Ovary (tissue), 3 donors: Measurements from ENCODE around the gene RPS27.

Experiments
- POLR2A ChIP-seq: fragments of 450-650 bp; IDR thresholded peaks from one replicate; pipeline ENCODE4 v1.6.1; 2017; ENCODE audit warnings: antibody characterized with exemption, mild to moderate bottlenecking, moderate library complexity
- TF ChIP-seq, protein P1 (sequence below), 3 donors: fragments of 450-650 bp in 2 of 3; fragments of 200-600 bp in 1 of 3; IDR thresholded peaks; one replicate each; pipeline versions ENCODE4 v1.5.1 to v1.8.0; 2016 to 2022; ENCODE audit warnings: antibody characterized with exemption in 3 of 3, mild to moderate bottlenecking in 1 of 3
- donor health status: DM: no; HTN: no; CAD: no.

DNA sequence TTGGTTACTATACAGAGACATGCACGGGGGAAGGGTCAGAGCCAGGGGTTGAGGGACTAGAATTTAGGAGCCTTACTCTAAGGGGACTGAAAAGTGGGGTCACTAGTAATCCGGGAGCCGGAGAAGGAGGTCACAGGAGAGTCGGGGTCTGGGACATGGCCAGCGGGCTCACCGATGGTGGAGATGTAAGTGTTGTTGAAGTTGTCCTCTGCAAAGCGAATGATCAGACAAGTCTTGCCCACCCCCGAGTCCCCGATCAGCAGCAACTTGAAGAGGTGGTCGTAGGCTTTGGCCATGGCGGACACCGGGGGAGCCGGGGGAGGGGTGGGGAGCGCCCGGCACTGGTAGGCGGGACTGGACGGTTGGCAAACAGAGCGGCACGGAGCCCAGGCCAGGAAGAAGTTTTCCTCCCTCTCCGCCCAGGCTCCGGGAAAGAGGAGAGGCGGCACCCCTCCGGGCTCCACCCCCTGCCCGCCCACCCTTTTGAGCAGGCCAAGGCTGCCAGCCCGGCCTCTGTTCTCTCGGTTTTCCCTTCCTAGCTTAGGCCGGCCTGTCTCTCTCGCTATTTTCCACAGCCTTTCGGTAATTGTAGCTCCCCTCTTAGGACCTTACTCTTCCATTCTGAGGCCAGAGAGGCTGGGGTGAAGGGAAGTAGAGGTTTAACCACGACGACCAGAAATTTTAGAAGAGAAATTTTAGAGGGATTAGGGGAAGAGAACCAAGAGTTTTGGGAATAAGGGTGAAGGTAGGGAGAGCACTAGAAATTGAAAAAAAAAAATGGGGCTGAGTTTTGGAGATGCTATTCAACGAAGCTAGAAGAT is 4.4 kb upstream of the RPS27 start, which contains the start of gene RAB13:
- TF ChIP-seq, protein P1, sequence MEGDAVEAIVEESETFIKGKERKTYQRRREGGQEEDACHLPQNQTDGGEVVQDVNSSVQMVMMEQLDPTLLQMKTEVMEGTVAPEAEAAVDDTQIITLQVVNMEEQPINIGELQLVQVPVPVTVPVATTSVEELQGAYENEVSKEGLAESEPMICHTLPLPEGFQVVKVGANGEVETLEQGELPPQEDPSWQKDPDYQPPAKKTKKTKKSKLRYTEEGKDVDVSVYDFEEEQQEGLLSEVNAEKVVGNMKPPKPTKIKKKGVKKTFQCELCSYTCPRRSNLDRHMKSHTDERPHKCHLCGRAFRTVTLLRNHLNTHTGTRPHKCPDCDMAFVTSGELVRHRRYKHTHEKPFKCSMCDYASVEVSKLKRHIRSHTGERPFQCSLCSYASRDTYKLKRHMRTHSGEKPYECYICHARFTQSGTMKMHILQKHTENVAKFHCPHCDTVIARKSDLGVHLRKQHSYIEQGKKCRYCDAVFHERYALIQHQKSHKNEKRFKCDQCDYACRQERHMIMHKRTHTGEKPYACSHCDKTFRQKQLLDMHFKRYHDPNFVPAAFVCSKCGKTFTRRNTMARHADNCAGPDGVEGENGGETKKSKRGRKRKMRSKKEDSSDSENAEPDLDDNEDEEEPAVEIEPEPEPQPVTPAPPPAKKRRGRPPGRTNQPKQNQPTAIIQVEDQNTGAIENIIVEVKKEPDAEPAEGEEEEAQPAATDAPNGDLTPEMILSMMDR (IDR thresholded peaks at IDR 0.05) = no peak
- no peak for TF ChIP-seq POLR2A
